ENCODE results near the gene MDFI. TPM values are rescaled to one million over a fixed set of nuclear protein-coding genes. Genes with fewer than 3 reads are reported as not detected.

The MDFI gene
- polyA plus RNA-seq, 10 donors = 31.7 to 71.3 (median 48.7) TPM

DNA sequence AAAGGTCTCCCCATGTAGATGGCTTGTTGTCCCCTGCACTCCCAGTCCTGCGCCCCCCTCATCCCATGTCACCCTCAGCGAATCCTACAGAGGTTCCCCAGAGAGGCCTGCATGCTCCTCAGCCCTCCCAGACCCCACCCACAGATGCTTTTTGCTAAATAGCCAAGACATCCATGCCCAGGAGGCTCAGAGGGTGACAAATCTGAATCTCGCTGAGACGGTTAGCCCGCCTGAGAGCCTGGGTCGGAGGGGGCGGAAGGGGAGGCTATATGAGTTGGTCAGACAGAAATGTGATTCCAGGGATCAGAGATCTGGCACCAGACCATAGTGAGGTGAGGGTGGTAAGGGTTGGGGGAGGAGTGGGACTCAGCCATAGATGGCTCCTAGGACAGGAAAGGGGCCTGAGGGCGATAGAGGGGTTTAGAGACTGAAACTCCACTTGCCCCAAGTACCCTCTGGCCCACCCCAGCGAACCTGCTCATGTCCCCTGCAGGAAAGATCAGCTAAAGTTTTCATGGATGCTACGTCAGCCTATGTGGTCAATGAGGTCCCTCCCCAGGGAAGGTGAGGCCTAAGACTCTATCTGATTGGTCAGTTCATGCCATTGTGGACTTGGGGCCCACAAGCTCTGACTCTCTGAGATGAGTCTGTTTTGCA is 63.9 kb downstream of the MDFI start:
- no peak for DNase-seq

- no peak for DNase-seq
Observed at GRCh38 chr6:41702771-41703494, 64.7 kb downstream of the MDFI start.

Other genes with a start within 250 kb of the MDFI start
- gene FOXP4, start 92.1 kb upstream of the MDFI start, polyA plus RNA-seq (ENCODE audit: insufficient read length in 10 of 10) = 10 to 100 TPM in 9 of 10 donors, 1 to 10 TPM in 1; 8.4 to 14.1 (median 12.3) TPM
- 10 to 100 TPM in 1 of 10 donors, 1 to 10 TPM in 9; 4.6 to 10.6 (median 6.8) TPM for gene TFEB, start 97.1 kb downstream of the MDFI start, polyA plus RNA-seq (ENCODE audit: insufficient read length in 10 of 10)
- gene PGC, start 108.9 kb downstream of the MDFI start, polyA plus RNA-seq (ENCODE audit: insufficient read length in 10 of 10) = not detected
- gene FRS3, start 141.4 kb downstream of the MDFI start, polyA plus RNA-seq (ENCODE audit: insufficient read length in 10 of 10) = 1 to 10 TPM; 5.5 to 8.4 (median 6.2) TPM
- 1 to 10 TPM; 1.0 to 4.1 (median 2.5) TPM for gene PRICKLE4, start 142.3 kb downstream of the MDFI start, polyA plus RNA-seq (ENCODE audit: insufficient read length in 10 of 10)
- gene TOMM6, start 149.2 kb downstream of the MDFI start, polyA plus RNA-seq (ENCODE audit: insufficient read length in 10 of 10) = 100 to 1,000 TPM; 154 to 176 (median 165) TPM